ENCODE data around the gene CELF5. TPM values are rescaled to one million over a fixed set of nuclear protein-coding genes. Genes with fewer than 3 reads are reported as not detected.

Gene CELF5
- total RNA-seq, 1 experiment from 2014 or later, result 1.2 TPM

GRCh38 chr19:3282155-3282554 is 57.7 kb downstream of the CELF5 start:
- in situ Hi-C loops (cut with HindIII; ENCODE audit: low pct_unique_long_range_greater_than_20kb, low sequenced_read_pairs) (no loop called here), intact Hi-C loops (cut with micrococcal nuclease; ENCODE audit: unreplicated experiment) (no loop called here)
- POLR2A ChIA-PET, result no interaction called here
- no peaks in the 10 kb centered on the region for H3K4me1 ChIP-seq (ENCODE audit: control insufficient read depth, insufficient read depth, low read length)
- H3K27me3 ChIP-seq (ENCODE audit: control insufficient read depth, insufficient read depth, low read length), result no peaks in the 10 kb centered on the region
- H3K4me3 ChIP-seq (ENCODE audit: low read depth in 2 of 2, low read length in 2 of 2), result no peak overlapping the region
- BruUV-seq (replicated peaks), result no TSS peak
- TF ChIP-seq REST (IDR thresholded peaks at IDR 0.05; ENCODE audit: insufficient read depth in 1 of 2, low read depth in 2 of 2, low read length in 1 of 2), result no peak
- TF ChIP-seq POLR2AphosphoS5 (IDR thresholded peaks at IDR 0.05; ENCODE audit: low read depth, low read length), result no peak
- TF ChIP-seq TCF7L2 (IDR thresholded peaks at IDR 0.05; ENCODE audit: low read depth, low read length), result no peak
- TF ChIP-seq SIN3A (IDR thresholded peaks at IDR 0.05; ENCODE audit: borderline replicate concordance, insufficient read depth, low read depth, low read length), result no peak
- TF ChIP-seq, protein P1, sequence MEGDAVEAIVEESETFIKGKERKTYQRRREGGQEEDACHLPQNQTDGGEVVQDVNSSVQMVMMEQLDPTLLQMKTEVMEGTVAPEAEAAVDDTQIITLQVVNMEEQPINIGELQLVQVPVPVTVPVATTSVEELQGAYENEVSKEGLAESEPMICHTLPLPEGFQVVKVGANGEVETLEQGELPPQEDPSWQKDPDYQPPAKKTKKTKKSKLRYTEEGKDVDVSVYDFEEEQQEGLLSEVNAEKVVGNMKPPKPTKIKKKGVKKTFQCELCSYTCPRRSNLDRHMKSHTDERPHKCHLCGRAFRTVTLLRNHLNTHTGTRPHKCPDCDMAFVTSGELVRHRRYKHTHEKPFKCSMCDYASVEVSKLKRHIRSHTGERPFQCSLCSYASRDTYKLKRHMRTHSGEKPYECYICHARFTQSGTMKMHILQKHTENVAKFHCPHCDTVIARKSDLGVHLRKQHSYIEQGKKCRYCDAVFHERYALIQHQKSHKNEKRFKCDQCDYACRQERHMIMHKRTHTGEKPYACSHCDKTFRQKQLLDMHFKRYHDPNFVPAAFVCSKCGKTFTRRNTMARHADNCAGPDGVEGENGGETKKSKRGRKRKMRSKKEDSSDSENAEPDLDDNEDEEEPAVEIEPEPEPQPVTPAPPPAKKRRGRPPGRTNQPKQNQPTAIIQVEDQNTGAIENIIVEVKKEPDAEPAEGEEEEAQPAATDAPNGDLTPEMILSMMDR (IDR thresholded peaks at IDR 0.05), result no peak
- CTCF ChIA-PET, result interaction anchor here (0.7 kb wide), 1 partner anchor 95 kb away, joined by 4 read pairs; no protein-coding TSS in a partner anchor
- H3K9me3 ChIP-seq (ENCODE audit: control insufficient read depth, insufficient read depth, low read depth, low read length), result no peaks in the 10 kb centered on the region
- H3K36me3 ChIP-seq (ENCODE audit: control insufficient read depth, insufficient read depth, low read length), result no peaks in the 10 kb centered on the region
- no peak for DNase-seq (ENCODE audit: low read depth, low spot score)
- no peak for ATAC-seq
- H3K27ac ChIP-seq (ENCODE audit: low read length), result no peak overlapping the region

- intact Hi-C loops (cut with micrococcal nuclease; ENCODE audit: unreplicated experiment) (no loop called here), in situ Hi-C loops (cut with HindIII; ENCODE audit: low pct_unique_long_range_greater_than_20kb, low sequenced_read_pairs) (no loop called here)
- BruUV-seq (replicated peaks), result no TSS peak
- no peak for TF ChIP-seq POLR2AphosphoS5 (IDR thresholded peaks at IDR 0.05; ENCODE audit: low read depth, low read length)
- H3K9me3 ChIP-seq (ENCODE audit: control insufficient read depth, insufficient read depth, low read depth, low read length), result no peaks in the 10 kb centered on the region
- ChIA-PET CTCF (no interaction called here), POLR2A (no interaction called here)
- H3K27ac ChIP-seq (ENCODE audit: low read length), result no peak overlapping the region
- no peaks in the 10 kb centered on the region for H3K36me3 ChIP-seq (ENCODE audit: control insufficient read depth, insufficient read depth, low read length)
- DNase-seq (ENCODE audit: low read depth, low spot score), result no peak
- H3K4me1 ChIP-seq (ENCODE audit: control insufficient read depth, insufficient read depth, low read length), result no peaks in the 10 kb centered on the region
- no peak for ATAC-seq
- no peaks in the 10 kb centered on the region for H3K27me3 ChIP-seq (ENCODE audit: control insufficient read depth, insufficient read depth, low read length)
- H3K4me3 ChIP-seq (ENCODE audit: low read depth in 2 of 2, low read length in 2 of 2), result no peak overlapping the region
Observed at GRCh38 chr19:3282564-3282963, 58.1 kb downstream of the CELF5 start.

DNA sequence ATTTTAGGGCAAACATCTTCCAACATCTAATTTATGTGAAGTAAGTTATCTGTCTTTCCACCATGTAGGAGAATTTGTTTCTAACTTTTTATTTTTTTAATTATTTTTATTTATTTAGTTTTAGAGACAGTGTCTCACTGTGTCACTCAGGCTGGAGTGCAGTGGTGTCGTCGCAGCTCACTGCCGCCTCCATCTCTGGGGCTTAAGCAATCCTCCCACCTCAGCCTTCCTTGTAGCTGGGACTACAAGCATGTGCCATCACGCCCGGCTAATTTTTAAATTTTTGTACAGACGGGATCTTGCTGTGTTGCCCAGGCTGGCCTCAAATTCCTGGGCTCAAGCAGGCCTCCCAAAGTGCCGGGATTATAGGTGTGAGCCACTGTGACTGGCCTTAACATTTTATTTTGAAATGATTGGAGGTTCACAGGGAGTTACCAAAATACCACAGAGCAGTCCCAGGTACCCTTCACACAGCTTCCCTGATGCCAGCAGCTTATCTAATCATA is 58.8 kb downstream of the CELF5 start:
- POLR2A ChIA-PET, result no interaction called here
- no peak for TF ChIP-seq POLR2AphosphoS5 (IDR thresholded peaks at IDR 0.05; ENCODE audit: low read depth, low read length)
- no peak for TF ChIP-seq TCF7L2 (IDR thresholded peaks at IDR 0.05; ENCODE audit: low read depth, low read length)
- Histone ChIP-seq H3K36me3 (ENCODE audit: control insufficient read depth, insufficient read depth, low read length) (no peaks in the 10 kb centered on the region), H3K27me3 (ENCODE audit: control insufficient read depth, insufficient read depth, low read length) (no peaks in the 10 kb centered on the region), H3K27ac (ENCODE audit: low read length) (no peak overlapping the region), H3K4me1 (ENCODE audit: control insufficient read depth, insufficient read depth, low read length) (no peaks in the 10 kb centered on the region), H3K4me3 (ENCODE audit: low read depth in 2 of 2, low read length in 2 of 2) (no peak overlapping the region), H3K9me3 (ENCODE audit: control insufficient read depth, insufficient read depth, low read depth, low read length) (no peaks in the 10 kb centered on the region)
- DNase-seq (ENCODE audit: low read depth, low spot score), result no peak
- in situ Hi-C loops (cut with HindIII; ENCODE audit: low pct_unique_long_range_greater_than_20kb, low sequenced_read_pairs), result no loop called here
- no peak for ATAC-seq
- CTCF ChIA-PET, result no interaction called here
- intact Hi-C loops (cut with micrococcal nuclease; ENCODE audit: unreplicated experiment), result no loop called here
- no TSS peak for BruUV-seq (replicated peaks)
